ENCODE measurements around the gene PTPRK.

DNA sequence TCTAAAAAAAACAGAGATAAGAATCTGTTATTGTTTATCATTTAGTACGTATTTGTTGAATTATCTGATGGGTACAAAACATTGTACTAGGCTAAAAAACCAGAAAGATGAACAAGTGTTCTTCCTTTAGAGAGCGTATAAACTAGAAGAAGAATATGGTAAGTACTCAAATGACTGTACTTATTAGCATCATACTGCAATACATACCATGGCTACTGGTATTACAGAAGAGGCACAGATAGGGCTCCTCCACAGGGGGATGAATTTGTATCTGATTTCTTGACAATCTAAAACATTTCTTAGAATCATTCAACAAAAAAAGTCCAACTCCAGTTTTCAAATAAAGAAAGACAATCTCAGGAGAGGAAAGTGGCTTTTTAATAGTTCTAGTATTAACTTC lies 501.6 kb downstream of the PTPRK start:
- TF ChIP-seq CTCF (IDR thresholded peaks at IDR 0.05) (no peak), POLR2AphosphoS5 (IDR thresholded peaks at IDR 0.05) (no peak)

All from sigmoid colon (tissue), 4 donors.